ENCODE measurements around the gene MIPOL1. TPM values are rescaled to one million over a fixed set of nuclear protein-coding genes. Genes with fewer than 3 reads are reported as not detected.

MIPOL1 gene
- total RNA-seq, 6 experiments from 2014 or later: 3.0 to 5.7 (median 4.0) TPM

DNA sequence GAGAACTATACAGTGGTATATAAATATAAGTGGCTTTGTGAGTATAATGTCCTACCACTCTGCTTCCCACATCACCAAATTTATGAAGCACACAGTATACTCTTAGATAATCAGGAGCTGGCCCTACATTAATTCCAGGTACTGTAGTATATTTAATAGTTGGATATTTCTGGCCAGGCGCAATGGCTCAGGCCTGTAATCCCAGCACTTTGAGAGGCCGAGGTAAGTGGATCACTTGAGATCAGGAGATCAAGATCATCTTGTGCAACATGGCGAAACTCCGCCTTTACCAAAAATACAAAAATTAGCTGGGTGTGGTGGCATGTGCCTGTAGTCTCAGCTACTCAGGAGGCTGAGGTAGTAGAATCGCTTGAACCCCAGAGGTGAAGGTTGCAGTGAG, 293.3 kb downstream of the MIPOL1 start:
- ATAC-seq (no peak), DNase-seq (no peak)
- TF ChIP-seq POLR2A (IDR thresholded peaks at IDR 0.05): no peak
- TF ChIP-seq, protein P1, sequence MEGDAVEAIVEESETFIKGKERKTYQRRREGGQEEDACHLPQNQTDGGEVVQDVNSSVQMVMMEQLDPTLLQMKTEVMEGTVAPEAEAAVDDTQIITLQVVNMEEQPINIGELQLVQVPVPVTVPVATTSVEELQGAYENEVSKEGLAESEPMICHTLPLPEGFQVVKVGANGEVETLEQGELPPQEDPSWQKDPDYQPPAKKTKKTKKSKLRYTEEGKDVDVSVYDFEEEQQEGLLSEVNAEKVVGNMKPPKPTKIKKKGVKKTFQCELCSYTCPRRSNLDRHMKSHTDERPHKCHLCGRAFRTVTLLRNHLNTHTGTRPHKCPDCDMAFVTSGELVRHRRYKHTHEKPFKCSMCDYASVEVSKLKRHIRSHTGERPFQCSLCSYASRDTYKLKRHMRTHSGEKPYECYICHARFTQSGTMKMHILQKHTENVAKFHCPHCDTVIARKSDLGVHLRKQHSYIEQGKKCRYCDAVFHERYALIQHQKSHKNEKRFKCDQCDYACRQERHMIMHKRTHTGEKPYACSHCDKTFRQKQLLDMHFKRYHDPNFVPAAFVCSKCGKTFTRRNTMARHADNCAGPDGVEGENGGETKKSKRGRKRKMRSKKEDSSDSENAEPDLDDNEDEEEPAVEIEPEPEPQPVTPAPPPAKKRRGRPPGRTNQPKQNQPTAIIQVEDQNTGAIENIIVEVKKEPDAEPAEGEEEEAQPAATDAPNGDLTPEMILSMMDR (IDR thresholded peaks at IDR 0.05): no peak
- H3K36me3 ChIP-seq: no peaks in the 10 kb centered on the region
- H3K9me3 ChIP-seq: no peaks in the 10 kb centered on the region
- H3K4me3 ChIP-seq: no peak overlapping the region
- intact Hi-C loops (cut with DNase I): no loop called here
- H3K27me3 ChIP-seq: no peaks in the 10 kb centered on the region
- H3K4me1 ChIP-seq: no peaks in the 10 kb centered on the region
- no peak overlapping the region for H3K27ac ChIP-seq
- 88% methylated on average over 5 of the region's 5 CpGs for WGBS (ENCODE audit: insufficient coverage, low coverage, low lambda C conversion rate, missing lambda C conversion rate)

DNA sequence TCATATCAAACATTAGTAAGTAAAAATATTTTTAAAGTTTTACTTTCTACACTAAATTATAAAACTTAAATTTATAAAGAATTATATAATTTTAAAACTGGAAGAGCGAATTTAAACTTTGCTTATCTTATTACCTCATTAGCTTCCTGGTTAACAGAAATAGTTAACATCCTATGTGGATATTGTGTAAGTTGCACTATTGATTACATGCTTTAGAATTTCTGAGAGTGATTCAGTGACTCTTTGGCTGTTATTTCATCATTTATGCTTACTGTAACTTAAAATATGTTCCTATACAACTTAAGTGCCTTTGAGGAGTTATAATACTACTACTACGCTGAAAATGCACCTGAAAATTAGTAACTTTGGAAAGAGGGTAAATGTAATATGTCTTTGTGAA, 295.9 kb downstream of the MIPOL1 start:
- H3K27me3 ChIP-seq: no peaks in the 10 kb centered on the region
- no peaks in the 10 kb centered on the region for H3K4me1 ChIP-seq
- H3K9me3 ChIP-seq: no peaks in the 10 kb centered on the region
- no peak overlapping the region for H3K4me3 ChIP-seq
- no peaks in the 10 kb centered on the region for H3K36me3 ChIP-seq
- WGBS (ENCODE audit: insufficient coverage, low coverage, low lambda C conversion rate, missing lambda C conversion rate): 86% methylated on average over 2 of the region's 2 CpGs
- no peak for DNase-seq
- ATAC-seq: no peak
- TF ChIP-seq POLR2A (IDR thresholded peaks at IDR 0.05): no peak
- TF ChIP-seq, protein P1 (IDR thresholded peaks at IDR 0.05): no peak
- intact Hi-C loops (cut with DNase I): no loop called here
- H3K27ac ChIP-seq: no peak overlapping the region

DNA sequence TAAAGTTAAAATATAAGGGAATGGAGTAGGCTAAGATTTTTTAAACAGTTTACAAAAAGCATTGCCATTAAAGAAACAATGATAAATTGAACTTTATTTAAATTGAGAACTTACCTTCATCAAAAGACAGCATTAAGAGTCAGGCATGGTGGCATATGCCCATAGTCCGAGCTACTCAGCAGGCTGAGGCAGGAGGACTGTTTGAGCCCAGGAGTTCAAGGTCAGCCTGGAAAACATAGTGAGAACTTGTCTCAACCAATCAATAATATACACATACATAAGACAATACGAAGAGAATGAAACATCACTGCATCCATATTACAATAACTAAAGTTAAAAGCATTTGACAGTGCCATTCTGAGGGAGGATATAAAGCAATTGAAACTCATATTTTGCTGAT, 299.7 kb downstream of the MIPOL1 start:
- no peaks in the 10 kb centered on the region for H3K27me3 ChIP-seq
- intact Hi-C loops (cut with DNase I): no loop called here
- H3K36me3 ChIP-seq: no peaks in the 10 kb centered on the region
- ATAC-seq (no peak), DNase-seq (no peak)
- no peak overlapping the region for H3K4me3 ChIP-seq
- WGBS (ENCODE audit: insufficient coverage, low coverage, low lambda C conversion rate, missing lambda C conversion rate): 33% methylated on average over 2 of the region's 2 CpGs
- TF ChIP-seq, protein P1 (IDR thresholded peaks at IDR 0.05): no peak
- TF ChIP-seq POLR2A (IDR thresholded peaks at IDR 0.05): no peak
- H3K4me1 ChIP-seq: no peaks in the 10 kb centered on the region
- H3K27ac ChIP-seq: no peak overlapping the region
- no peaks in the 10 kb centered on the region for H3K9me3 ChIP-seq

DNA sequence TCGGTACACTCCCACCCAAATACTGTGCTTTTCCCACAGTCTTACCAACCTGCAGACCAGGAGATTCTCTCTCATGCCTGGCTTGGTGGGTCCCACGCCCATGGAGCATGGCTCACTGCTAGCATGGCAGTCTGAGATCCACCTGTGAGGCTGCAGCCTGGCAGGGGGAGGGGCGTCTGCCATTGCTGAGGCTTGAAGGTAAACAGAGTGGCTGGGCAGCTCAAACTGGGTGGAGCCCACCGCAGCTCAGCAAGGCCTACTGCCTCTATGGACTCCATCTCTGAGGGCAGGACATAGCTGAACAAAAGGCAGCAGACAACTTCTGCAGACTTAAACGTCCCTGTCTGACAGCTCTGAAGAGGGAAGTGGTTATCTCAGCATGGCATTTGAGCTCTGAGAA, 304.1 kb downstream of the MIPOL1 start:
- no CpG with 5 or more reads among the region's 5 CpGs for WGBS (ENCODE audit: insufficient coverage, low coverage, low lambda C conversion rate, missing lambda C conversion rate)
- H3K9me3 ChIP-seq: no peaks in the 10 kb centered on the region
- no peaks in the 10 kb centered on the region for H3K36me3 ChIP-seq
- intact Hi-C loops (cut with DNase I): no loop called here
- H3K4me3 ChIP-seq: no peak overlapping the region
- no peak overlapping the region for H3K27ac ChIP-seq
- ATAC-seq (no peak), DNase-seq (no peak)
- TF ChIP-seq, protein P1 (IDR thresholded peaks at IDR 0.05): no peak
- TF ChIP-seq POLR2A (IDR thresholded peaks at IDR 0.05): no peak
- no peaks in the 10 kb centered on the region for H3K27me3 ChIP-seq
- no peaks in the 10 kb centered on the region for H3K4me1 ChIP-seq

DNA sequence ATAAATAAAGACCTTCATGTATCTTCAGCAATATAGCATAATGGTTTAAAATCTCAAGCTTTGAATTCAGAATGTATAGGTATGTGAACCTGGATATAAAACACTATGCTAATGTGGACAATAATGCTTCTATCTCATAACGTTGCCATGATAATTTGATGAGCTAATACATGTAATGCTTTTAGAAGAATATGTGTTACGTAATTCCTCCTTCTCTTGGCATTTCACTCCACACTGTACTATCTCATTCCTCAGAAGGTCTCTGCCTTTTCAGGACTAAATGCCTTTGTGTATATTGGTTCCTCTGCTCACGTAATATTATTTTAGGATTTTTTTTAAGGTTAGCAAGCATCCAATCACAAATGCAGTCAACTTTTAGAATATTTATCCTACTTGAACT, 310.8 kb downstream of the MIPOL1 start:
- no peak overlapping the region for H3K4me3 ChIP-seq
- ATAC-seq (no peak), DNase-seq (no peak)
- no peak overlapping the region for H3K27ac ChIP-seq
- TF ChIP-seq, protein P1 (IDR thresholded peaks at IDR 0.05): no peak
- no peak for TF ChIP-seq POLR2A (IDR thresholded peaks at IDR 0.05)
- H3K27me3 ChIP-seq: no peaks in the 10 kb centered on the region
- no peaks in the 10 kb centered on the region for H3K9me3 ChIP-seq
- WGBS (ENCODE audit: insufficient coverage, low coverage, low lambda C conversion rate, missing lambda C conversion rate): 86% methylated on average over 3 of the region's 3 CpGs
- intact Hi-C loops (cut with DNase I): no loop called here
- H3K4me1 ChIP-seq: no peaks in the 10 kb centered on the region
- no peaks in the 10 kb centered on the region for H3K36me3 ChIP-seq
